ENCODE measurements around the gene SH3PXD2B.
"Not testable (repeated sequence)": the region's sequence is repeated elsewhere in the genome, so short reads cannot be mapped to it uniquely, and the experiment has no call there.

Gene SH3PXD2B

GRCh38 chr5:172402531-172403188 is 51.7 kb downstream of the SH3PXD2B start:
- H3K9me2 ChIP-seq (ENCODE audit: low read depth, low read length) = no peaks in the 10 kb centered on the region
- no peak overlapping the region for H3K9ac ChIP-seq (ENCODE audit: low read length)
- H3K4me2 ChIP-seq (ENCODE audit: low read length) = no peak overlapping the region
- no peaks in the 10 kb centered on the region for H4K20me1 ChIP-seq (ENCODE audit: insufficient read depth, low read length)
- no peak overlapping the region for H3K4me3 ChIP-seq (ENCODE audit: low read depth, low read length, poor library complexity, severe bottlenecking)
- H3K9me3 ChIP-seq (ENCODE audit: low read length) = no peaks in the 10 kb centered on the region
- H3K27ac ChIP-seq (ENCODE audit: low read depth, low read length, poor library complexity, severe bottlenecking) = no peak overlapping the region
- TF ChIP-seq CTCF (IDR thresholded peaks at IDR 0.05; ENCODE audit: low read length) (no peak), EZH2 (IDR thresholded peaks at IDR 0.05; ENCODE audit: borderline replicate concordance, low read length) (no peak)
- no peak overlapping the region for H2AFZ ChIP-seq (ENCODE audit: low read length)
- H3F3A ChIP-seq (ENCODE audit: insufficient read depth, low read length) = no peaks in the 10 kb centered on the region
- no peaks in the 10 kb centered on the region for H3K36me3 ChIP-seq (ENCODE audit: insufficient read depth, low read length)
- peaks cover 2% of the 10 kb centered on the region; the same call in 1 of the 2 replicates for H3K27me3 ChIP-seq (ENCODE audit: insufficient read depth, low read length)
- no peaks in the 10 kb centered on the region for H3K79me2 ChIP-seq (ENCODE audit: insufficient read depth, low read length)
- H3K4me1 ChIP-seq (ENCODE audit: insufficient read depth, low read length, severe bottlenecking) = no peaks in the 10 kb centered on the region

- not testable (repeated sequence) for H3K9me3 ChIP-seq (ENCODE audit: low read length); H3K36me3 ChIP-seq (ENCODE audit: insufficient read depth, low read length); H3K9ac ChIP-seq (ENCODE audit: low read length); H3K4me2 ChIP-seq (ENCODE audit: low read length); H3K4me1 ChIP-seq (ENCODE audit: insufficient read depth, low read length, severe bottlenecking); H4K20me1 ChIP-seq (ENCODE audit: insufficient read depth, low read length); H3K4me3 ChIP-seq (ENCODE audit: low read depth, low read length, poor library complexity, severe bottlenecking); H3F3A ChIP-seq (ENCODE audit: insufficient read depth, low read length); H3K79me2 ChIP-seq (ENCODE audit: insufficient read depth, low read length); H3K27me3 ChIP-seq (ENCODE audit: insufficient read depth, low read length); H3K9me2 ChIP-seq (ENCODE audit: low read depth, low read length); H3K27ac ChIP-seq (ENCODE audit: low read depth, low read length, poor library complexity, severe bottlenecking); H2AFZ ChIP-seq (ENCODE audit: low read length)
Measured at GRCh38 chr5:172402031-172402430, 52.3 kb downstream of the SH3PXD2B start.

GRCh38 chr5:172399826-172400225 is 54.5 kb downstream of the SH3PXD2B start:
- Histone ChIP-seq H3K9me2 (ENCODE audit: low read depth, low read length) (no peaks in the 10 kb centered on the region), H3K79me2 (ENCODE audit: insufficient read depth, low read length) (no peaks in the 10 kb centered on the region), H3K4me1 (ENCODE audit: insufficient read depth, low read length, severe bottlenecking) (no peaks in the 10 kb centered on the region), H3K36me3 (ENCODE audit: insufficient read depth, low read length) (no peaks in the 10 kb centered on the region), H2AFZ (ENCODE audit: low read length) (no peak overlapping the region), H3K9ac (ENCODE audit: low read length) (no peak overlapping the region), H3K4me2 (ENCODE audit: low read length) (no peak overlapping the region), H3K9me3 (ENCODE audit: low read length) (no peaks in the 10 kb centered on the region), H3K27me3 (ENCODE audit: insufficient read depth, low read length) (peaks cover 5% of the 10 kb centered on the region; the same call in 1 of the 2 replicates), H3F3A (ENCODE audit: insufficient read depth, low read length) (no peaks in the 10 kb centered on the region), H4K20me1 (ENCODE audit: insufficient read depth, low read length) (no peaks in the 10 kb centered on the region), H3K4me3 (ENCODE audit: low read depth, low read length, poor library complexity, severe bottlenecking) (no peak overlapping the region), H3K27ac (ENCODE audit: low read depth, low read length, poor library complexity, severe bottlenecking) (no peak overlapping the region)
- TF ChIP-seq EZH2 (IDR thresholded peaks at IDR 0.05; ENCODE audit: borderline replicate concordance, low read length) = no peak
- no peak for TF ChIP-seq CTCF (IDR thresholded peaks at IDR 0.05; ENCODE audit: low read length)

- no peak for TF ChIP-seq CTCF (IDR thresholded peaks at IDR 0.05; ENCODE audit: low read length)
- TF ChIP-seq EZH2 (IDR thresholded peaks at IDR 0.05; ENCODE audit: borderline replicate concordance, low read length) = no peak
- Histone ChIP-seq H2AFZ (ENCODE audit: low read length) (no peak overlapping the region), H3K9ac (ENCODE audit: low read length) (no peak overlapping the region), H3K4me2 (ENCODE audit: low read length) (no peak overlapping the region), H3K27me3 (ENCODE audit: insufficient read depth, low read length) (peaks cover 5% of the 10 kb centered on the region; the same call in 1 of the 2 replicates), H3K27ac (ENCODE audit: low read depth, low read length, poor library complexity, severe bottlenecking) (no peak overlapping the region), H4K20me1 (ENCODE audit: insufficient read depth, low read length) (no peaks in the 10 kb centered on the region), H3K4me3 (ENCODE audit: low read depth, low read length, poor library complexity, severe bottlenecking) (no peak overlapping the region), H3K4me1 (ENCODE audit: insufficient read depth, low read length, severe bottlenecking) (no peaks in the 10 kb centered on the region), H3K9me3 (ENCODE audit: low read length) (no peaks in the 10 kb centered on the region), H3K36me3 (ENCODE audit: insufficient read depth, low read length) (no peaks in the 10 kb centered on the region), H3K9me2 (ENCODE audit: low read depth, low read length) (no peaks in the 10 kb centered on the region), H3K79me2 (ENCODE audit: insufficient read depth, low read length) (no peaks in the 10 kb centered on the region), H3F3A (ENCODE audit: insufficient read depth, low read length) (no peaks in the 10 kb centered on the region)
Measured at GRCh38 chr5:172399336-172399735, 55.0 kb downstream of the SH3PXD2B start.

- not testable (repeated sequence) for H3K9me3 ChIP-seq (ENCODE audit: low read length); H3K36me3 ChIP-seq (ENCODE audit: insufficient read depth, low read length); H2AFZ ChIP-seq (ENCODE audit: low read length); H3K4me1 ChIP-seq (ENCODE audit: insufficient read depth, low read length, severe bottlenecking); H3K4me2 ChIP-seq (ENCODE audit: low read length); H4K20me1 ChIP-seq (ENCODE audit: insufficient read depth, low read length); H3K27ac ChIP-seq (ENCODE audit: low read depth, low read length, poor library complexity, severe bottlenecking); H3K9ac ChIP-seq (ENCODE audit: low read length); H3F3A ChIP-seq (ENCODE audit: insufficient read depth, low read length); H3K27me3 ChIP-seq (ENCODE audit: insufficient read depth, low read length); H3K79me2 ChIP-seq (ENCODE audit: insufficient read depth, low read length); H3K4me3 ChIP-seq (ENCODE audit: low read depth, low read length, poor library complexity, severe bottlenecking); H3K9me2 ChIP-seq (ENCODE audit: low read depth, low read length)
Measured at GRCh38 chr5:172398645-172399044, 55.7 kb downstream of the SH3PXD2B start.

All from OCI-LY1 (cell line).